Measurements from ENCODE around the gene KCNAB1.

- TF ChIP-seq CTCF (IDR thresholded peaks at IDR 0.05; ENCODE audit: control extremely low read depth in 1 of 3, insufficient read depth in 1 of 3, low read depth in 1 of 3, low read length in 3 of 3), result no peak
- TF ChIP-seq TEAD4 (IDR thresholded peaks at IDR 0.05; ENCODE audit: low read depth, low read length), result no peak
Measured at GRCh38 chr3:156158656-156159295, 38.4 kb downstream of the KCNAB1 start.

Data from H1 (cell line).